ACHN (cell line): ENCODE data around the gene APOL3.
"Not testable (repeated sequence)": the region's sequence is repeated elsewhere in the genome, so short reads cannot be mapped to it uniquely, and the experiment has no call there.

Source experiments
- DNase-seq: peaks from one replicate; pipeline ENCODE4 v3.0.0-alpha.2; 2015
- in situ Hi-C: cut with HindIII; loops from 2 replicates; pipeline ENCODE4 v1.10.0; 2017; ENCODE audit warnings: low sequenced_read_pairs, low pct_ligation_motif_present, low pct_unique_long_range_greater_than_20kb

APOL3 gene, protein sequence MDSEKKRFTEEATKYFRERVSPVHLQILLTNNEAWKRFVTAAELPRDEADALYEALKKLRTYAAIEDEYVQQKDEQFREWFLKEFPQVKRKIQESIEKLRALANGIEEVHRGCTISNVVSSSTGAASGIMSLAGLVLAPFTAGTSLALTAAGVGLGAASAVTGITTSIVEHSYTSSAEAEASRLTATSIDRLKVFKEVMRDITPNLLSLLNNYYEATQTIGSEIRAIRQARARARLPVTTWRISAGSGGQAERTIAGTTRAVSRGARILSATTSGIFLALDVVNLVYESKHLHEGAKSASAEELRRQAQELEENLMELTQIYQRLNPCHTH

DNA sequence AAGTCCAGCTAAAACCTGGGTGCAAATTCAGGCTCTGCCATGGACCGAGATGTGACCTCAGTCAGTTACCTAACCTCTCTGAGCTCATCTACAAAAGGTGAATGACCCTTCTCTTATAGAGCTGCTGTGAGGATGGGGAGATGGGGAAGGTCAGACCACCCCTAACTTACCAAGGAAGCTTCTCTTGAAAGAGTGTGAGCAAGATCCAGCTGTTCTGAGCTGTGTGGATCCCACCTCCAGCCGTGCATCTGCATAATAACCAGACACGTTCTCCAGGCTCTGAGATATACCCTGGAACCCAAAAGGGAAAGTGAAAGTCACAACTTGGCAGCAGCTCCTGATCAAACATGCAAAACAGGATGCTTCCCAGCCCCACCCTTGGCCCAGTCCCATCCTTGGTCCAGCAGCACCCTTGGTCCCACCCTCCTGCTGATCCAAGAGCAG is at the start of gene APOL3:
Gene APOL3, minus strand, starts transcription at position 257 of the 444 bp plus-strand sequence. CDS start 11,700 bp downstream, outside the sequence.
- peak; percentile 19 for DNase-seq
- in situ Hi-C loops, result no loop called here

- no peak for DNase-seq
- in situ Hi-C loops, result no loop called here
These were observed 49.7 kb upstream of the APOL3 start for GRCh38 chr22:36210224-36210623.

DNA sequence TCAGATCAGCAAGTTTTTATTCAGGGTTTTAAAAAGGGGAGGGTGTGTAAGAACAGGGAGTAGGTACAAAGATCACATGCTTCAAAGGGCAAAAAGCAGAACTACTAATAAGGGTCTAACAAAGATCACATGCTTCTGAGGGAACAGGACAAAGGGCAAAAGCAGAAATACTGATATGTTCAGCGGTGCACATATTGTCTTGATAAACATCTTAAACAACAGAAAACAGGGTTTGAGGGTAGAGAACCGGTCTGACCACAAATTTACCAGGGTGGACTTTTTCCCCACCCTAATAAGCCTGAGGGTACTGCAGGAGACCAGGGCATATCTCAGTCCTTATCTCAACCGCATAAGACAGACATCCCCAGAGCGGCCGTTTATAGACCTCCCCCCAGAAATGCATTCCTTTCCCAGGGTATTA is 48.9 kb upstream of the APOL3 start:
- DNase-seq, in situ Hi-C loops: not testable (repeated sequence)

GRCh38 chr22:36208914-36209313 is 48.4 kb upstream of the APOL3 start:
- DNase-seq, result no peak
- in situ Hi-C loops, result no loop called here

GRCh38 chr22:36208162-36208765 is 47.7 kb upstream of the APOL3 start:
- in situ Hi-C loops, result no loop called here
- DNase-seq, result no peak

DNA sequence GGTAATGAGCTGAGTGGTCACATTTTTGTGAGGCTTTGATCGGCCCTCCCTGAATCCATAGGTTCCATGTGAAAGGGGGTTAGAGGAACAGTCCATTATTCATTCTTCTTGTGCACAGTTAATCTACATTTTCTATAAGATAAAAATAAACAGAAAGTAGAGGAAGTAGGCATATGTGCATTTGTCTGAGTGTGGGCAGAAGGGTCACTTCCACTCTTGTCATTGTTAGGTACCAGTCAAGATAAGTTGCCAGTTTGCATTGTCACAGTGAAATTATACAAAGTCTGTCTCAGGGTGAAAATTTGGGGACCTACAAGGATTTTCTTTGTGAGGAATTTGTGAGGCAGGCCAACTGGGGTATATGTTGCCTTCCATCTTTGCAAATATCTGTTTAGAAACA is 45.7 kb upstream of the APOL3 start:
- in situ Hi-C loops, result no loop called here
- no peak for DNase-seq

DNA sequence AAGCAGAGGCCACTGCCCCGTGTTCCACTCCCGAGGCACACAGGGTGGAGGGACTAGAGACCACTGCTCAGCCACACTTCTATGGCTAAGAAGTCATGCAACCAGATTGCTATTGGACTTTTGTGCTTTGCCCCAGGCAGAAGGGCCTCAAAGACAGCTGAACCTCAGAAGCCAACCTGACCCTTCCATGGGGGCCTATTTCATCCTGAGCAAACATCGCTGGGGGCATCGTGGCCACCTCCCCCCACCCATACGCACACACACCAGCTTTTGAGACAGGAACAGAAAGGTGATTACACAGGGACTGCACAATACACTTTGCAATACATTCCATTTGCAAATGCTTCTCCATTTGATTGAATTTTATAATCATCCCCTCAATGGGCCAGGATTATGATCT is 45.0 kb upstream of the APOL3 start:
- in situ Hi-C loops, result not testable (repeated sequence)

DNA sequence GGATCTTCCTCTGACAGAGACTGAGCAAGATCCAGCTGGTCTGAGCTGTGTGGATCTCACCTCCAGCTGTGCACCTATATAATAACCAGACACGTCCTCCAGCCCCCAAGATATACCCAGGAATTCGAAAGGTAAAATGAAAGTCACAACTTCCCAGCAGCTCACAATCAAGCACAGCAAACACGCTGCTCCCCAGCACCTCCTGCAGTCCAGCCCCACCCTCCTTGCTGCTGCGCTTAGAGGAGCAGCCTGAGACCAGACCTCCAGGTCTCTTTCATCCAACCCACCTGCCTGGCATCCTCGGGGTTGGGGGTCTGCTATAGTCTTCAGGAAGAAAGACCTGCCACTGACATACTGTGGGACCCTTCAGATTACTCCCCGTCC is 44.1 kb upstream of the APOL3 start:
- in situ Hi-C loops, result no loop called here

More for the DNA sequence above, 45.0 kb upstream of the APOL3 start:
- not testable (repeated sequence) for DNase-seq

DNA sequence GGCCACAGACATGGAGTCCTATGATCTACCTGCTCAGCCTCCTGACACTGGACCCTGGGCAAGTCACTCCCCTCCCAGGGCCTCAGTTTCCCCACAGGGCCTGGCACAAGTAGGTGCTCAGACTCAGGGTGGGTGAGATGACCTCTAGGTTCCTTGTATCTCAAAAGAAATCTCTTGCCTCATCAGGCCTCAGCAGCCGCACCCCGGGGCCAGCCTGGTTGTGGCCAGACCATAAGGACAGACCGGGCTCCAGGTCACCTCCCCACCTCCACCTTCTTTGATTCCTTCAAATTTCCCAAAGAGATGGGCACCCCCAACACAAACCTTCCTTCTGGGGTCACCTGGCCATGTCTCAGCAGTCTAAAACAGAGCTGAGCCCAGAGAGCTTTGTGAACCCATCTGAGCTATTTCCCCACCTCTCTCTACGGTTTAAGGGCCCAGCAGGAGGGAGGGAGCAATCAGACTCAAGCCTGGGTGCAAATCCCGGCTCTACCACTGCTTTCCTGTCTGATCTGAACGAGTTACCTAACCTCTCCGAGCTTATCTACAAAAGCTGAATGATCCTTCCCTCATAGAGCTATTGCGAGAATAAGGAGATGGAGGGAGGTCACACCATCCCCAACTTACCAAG is 43.6 kb upstream of the APOL3 start:
- in situ Hi-C loops, result no loop called here

More for the DNA sequence above, 44.1 kb upstream of the APOL3 start:
- DNase-seq, result no peak

GRCh38 chr22:36203441-36203840 is 42.9 kb upstream of the APOL3 start:
- not testable (repeated sequence) for DNase-seq

More for the DNA sequence above, 43.6 kb upstream of the APOL3 start:
- DNase-seq, result no peak

DNA sequence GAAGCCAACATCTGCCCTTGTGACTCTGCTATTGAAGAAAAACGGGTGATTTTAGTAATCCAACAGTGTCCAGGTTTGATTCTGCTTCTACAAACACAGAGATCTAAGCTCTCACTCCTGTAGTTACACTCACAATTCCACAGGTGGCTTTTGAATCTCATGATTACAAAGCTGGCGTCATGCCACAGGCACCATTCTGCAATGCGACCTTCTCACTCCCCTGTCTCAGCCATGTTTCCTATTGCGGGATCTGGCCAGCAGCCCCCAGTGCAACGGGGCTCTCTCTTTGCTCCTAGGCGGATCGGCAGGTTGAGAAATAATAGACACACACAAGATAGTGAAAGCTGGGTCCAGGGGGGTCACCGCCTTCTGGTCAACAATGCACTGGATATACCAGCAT is 42.4 kb upstream of the APOL3 start:
- DNase-seq, in situ Hi-C loops: not testable (repeated sequence)

More at GRCh38 chr22:36203441-36203840, 42.9 kb upstream of the APOL3 start:
- in situ Hi-C loops, result not testable (repeated sequence)

DNA sequence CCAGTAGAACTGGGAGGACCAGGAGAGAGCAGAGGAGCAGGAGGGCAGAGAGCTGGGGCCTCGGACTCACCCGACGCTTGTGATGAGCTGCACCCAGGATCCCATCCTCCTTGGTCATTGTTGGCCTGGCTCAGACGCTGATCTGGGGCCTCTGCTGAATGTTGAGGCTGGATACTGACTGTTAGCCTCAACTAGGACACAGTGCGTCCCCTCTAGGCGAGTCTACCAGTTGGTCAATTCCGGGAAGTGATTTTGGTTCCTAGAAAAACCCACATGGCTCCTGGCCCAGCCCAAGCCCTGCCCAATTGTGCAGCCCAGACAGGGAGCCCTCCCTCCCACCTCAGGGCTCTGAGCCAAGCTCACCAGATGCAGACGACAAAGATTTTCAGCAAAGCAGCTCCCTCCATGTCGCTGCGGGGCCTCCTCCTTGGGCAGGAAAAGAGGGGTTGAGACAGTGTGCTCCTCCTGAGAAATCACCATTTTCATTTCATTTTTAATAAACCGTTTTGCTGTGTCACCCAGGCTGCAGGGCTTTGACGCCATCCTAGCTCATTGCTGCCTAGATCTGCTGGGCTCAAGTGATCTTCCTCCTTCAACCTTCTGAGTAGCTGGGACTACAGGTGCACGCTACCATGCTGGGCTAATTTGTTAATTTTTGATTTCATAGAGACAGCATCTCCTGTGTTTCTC is 41.2 kb upstream of the APOL3 start, which contains the start of gene APOL4:
Gene APOL4, minus strand, starts transcription at position 180 of the 690 bp plus-strand sequence. Its CDS starts 75 bp downstream, at position 105.
- in situ Hi-C loops, result no loop called here
- no peak for DNase-seq

GRCh38 chr22:36201025-36201424 is 40.5 kb upstream of the APOL3 start:
- in situ Hi-C loops, DNase-seq: not testable (repeated sequence)

- in situ Hi-C loops, result no loop called here
- no peak for DNase-seq
These were observed 38.5 kb upstream of the APOL3 start for GRCh38 chr22:36199001-36199551.

DNA sequence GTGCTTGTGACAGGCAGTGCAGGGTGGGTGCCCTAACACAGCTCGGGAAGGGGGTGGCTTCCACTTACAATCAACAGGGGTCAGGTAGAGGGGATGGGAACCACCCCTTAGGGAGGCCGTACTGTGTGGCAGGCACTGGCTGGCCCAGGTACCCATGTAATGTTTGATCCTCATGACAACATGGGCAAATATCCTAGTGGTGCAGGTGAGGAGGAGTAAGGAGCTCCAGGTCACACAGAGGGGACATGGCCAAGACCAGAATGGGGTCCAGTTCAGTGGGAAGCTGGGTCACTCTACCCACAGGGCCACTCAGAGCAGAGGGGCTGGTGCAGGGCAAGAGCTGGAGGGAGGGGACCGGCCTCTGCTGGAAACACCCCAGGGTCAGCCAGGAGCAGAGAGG is 38.0 kb upstream of the APOL3 start:
- in situ Hi-C loops, result no loop called here
- DNase-seq, result no peak

DNA sequence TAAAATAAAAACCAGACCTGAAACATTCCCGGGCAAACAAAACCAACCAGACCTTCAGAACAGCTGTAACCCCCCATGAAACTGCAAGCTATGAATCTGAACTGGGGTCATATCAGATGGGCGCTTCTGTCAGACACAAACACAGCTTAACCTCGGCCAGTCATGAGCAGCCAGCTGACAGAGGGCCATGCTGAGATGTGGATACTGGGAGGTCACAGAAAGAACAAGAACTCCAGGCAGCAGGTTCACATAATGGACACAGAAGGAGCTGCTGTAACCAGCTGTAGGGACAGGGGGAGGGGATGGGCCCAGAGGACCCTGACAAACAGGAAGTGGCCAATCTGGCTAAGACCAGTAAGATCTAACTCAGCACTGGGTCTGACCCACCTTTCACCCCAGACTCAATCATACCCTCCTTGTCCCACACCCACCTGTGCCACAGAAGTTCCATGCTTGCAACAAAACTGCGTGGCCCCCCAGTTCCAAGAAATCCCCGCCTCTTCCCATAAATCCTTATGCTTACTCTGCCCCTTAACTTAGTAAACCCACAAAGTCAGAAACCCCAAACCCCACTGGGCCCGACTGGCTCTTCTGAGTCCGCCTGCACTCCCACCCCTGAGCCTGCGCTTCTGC is 37.1 kb upstream of the APOL3 start:
- in situ Hi-C loops, result no loop called here
- DNase-seq, result no peak

GRCh38 chr22:36197065-36197440 is 36.5 kb upstream of the APOL3 start:
- no peak for DNase-seq
- in situ Hi-C loops, result no loop called here
